ENCODE data around the gene SLAMF1.

The SLAMF1 gene

GRCh38 chr1:160605792-160606479, 40.9 kb downstream of the SLAMF1 start:
- no peak for DNase-seq (ENCODE audit: low read depth in 1 of 2, low spot score in 1 of 2)
- Histone ChIP-seq H3K4me3 (replicated peaks; ENCODE audit: insufficient read depth, low read length) (no peak overlapping the region), H3K27me3 (ENCODE audit: insufficient read depth, poor library complexity, severe bottlenecking) (no peaks in the 10 kb centered on the region), H3K27ac (replicated peaks) (no peak overlapping the region)
- TF ChIP-seq SPI1 (IDR thresholded peaks at IDR 0.05; ENCODE audit: borderline replicate concordance, low read depth) = no peak
- TF ChIP-seq REST (IDR thresholded peaks at IDR 0.05; ENCODE audit: insufficient replicate concordance, low read depth) = no peak
- TF ChIP-seq CTCF (IDR thresholded peaks at IDR 0.05; ENCODE audit: insufficient read depth, low read length) = no peak
- no peak for TF ChIP-seq GABPA (IDR thresholded peaks at IDR 0.05; ENCODE audit: low read depth)
- TF ChIP-seq POLR2AphosphoS5 (IDR thresholded peaks at IDR 0.05; ENCODE audit: low read depth) = no peak

- no peak for DNase-seq (ENCODE audit: low read depth in 1 of 2, low spot score in 1 of 2)
- Histone ChIP-seq H3K27me3 (ENCODE audit: insufficient read depth, poor library complexity, severe bottlenecking) (no peaks in the 10 kb centered on the region), H3K27ac (replicated peaks) (no peak overlapping the region), H3K4me3 (replicated peaks; ENCODE audit: insufficient read depth, low read length) (no peak overlapping the region)
- TF ChIP-seq SPI1 (IDR thresholded peaks at IDR 0.05; ENCODE audit: borderline replicate concordance, low read depth) = no peak
Observed at GRCh38 chr1:160605205-160605604, 41.6 kb downstream of the SLAMF1 start.

- DNase-seq (ENCODE audit: low read depth in 1 of 2, low spot score in 1 of 2) = no peak
- H3K27me3 ChIP-seq (ENCODE audit: insufficient read depth, poor library complexity, severe bottlenecking) = no peaks in the 10 kb centered on the region
- no peak overlapping the region for H3K27ac ChIP-seq (replicated peaks)
- no peak overlapping the region for H3K4me3 ChIP-seq (replicated peaks; ENCODE audit: insufficient read depth, low read length)
- TF ChIP-seq CTCF (IDR thresholded peaks at IDR 0.05; ENCODE audit: insufficient read depth, low read length) (no peak), GABPA (IDR thresholded peaks at IDR 0.05; ENCODE audit: low read depth) (no peak), POLR2AphosphoS5 (IDR thresholded peaks at IDR 0.05; ENCODE audit: low read depth) (no peak), SPI1 (IDR thresholded peaks at IDR 0.05; ENCODE audit: borderline replicate concordance, low read depth) (no peak), REST (IDR thresholded peaks at IDR 0.05; ENCODE audit: insufficient replicate concordance, low read depth) (no peak)
Observed at GRCh38 chr1:160597705-160598104, 49.1 kb downstream of the SLAMF1 start.

- H3K4me3 ChIP-seq (replicated peaks; ENCODE audit: insufficient read depth, low read length) = no peak overlapping the region
- TF ChIP-seq GABPA (IDR thresholded peaks at IDR 0.05; ENCODE audit: low read depth) (no peak), REST (IDR thresholded peaks at IDR 0.05; ENCODE audit: insufficient replicate concordance, low read depth) (no peak), SPI1 (IDR thresholded peaks at IDR 0.05; ENCODE audit: borderline replicate concordance, low read depth) (no peak), POLR2AphosphoS5 (IDR thresholded peaks at IDR 0.05; ENCODE audit: low read depth) (no peak), CTCF (IDR thresholded peaks at IDR 0.05; ENCODE audit: insufficient read depth, low read length) (no peak)
- H3K27me3 ChIP-seq (ENCODE audit: insufficient read depth, poor library complexity, severe bottlenecking) = no peaks in the 10 kb centered on the region
- H3K27ac ChIP-seq (replicated peaks) = no peak overlapping the region
- no peak for DNase-seq (ENCODE audit: low read depth in 1 of 2, low spot score in 1 of 2)
Observed at GRCh38 chr1:160597051-160597450, 49.8 kb downstream of the SLAMF1 start.
